Neural cell (in vitro differentiated cells): ENCODE results near the gene CDH4. TPM values are rescaled to one million over a fixed set of nuclear protein-coding genes. Genes with fewer than 3 reads are reported as not detected.

Source experiments
- H2AFZ ChIP-seq: fragments of 200-600, 300-800 bp; sonication (generic), shearing (Covaris generic); 2 replicates; pipeline ENCODE4 v1.6.0; 2014; ENCODE audit warnings: low read depth, mild to moderate bottlenecking, antibody characterized with exemption, low read length, moderate library complexity
- H3F3A ChIP-seq: fragments of 200-600 bp; shearing (Covaris generic); 2 replicates; pipeline ENCODE4 v1.6.1; 2016; ENCODE audit warnings: mild to moderate bottlenecking, moderate library complexity, mixed read lengths, antibody characterized with exemption, low read length; ENCODE audit not compliant: insufficient read depth, poor library complexity, severe bottlenecking
- H3K27ac ChIP-seq: fragments of 200-600, 300-800 bp; sonication (generic), shearing (Covaris generic); 2 replicates; pipeline ENCODE4 v1.5.1; 2014; ENCODE audit warnings: mild to moderate bottlenecking, low read length, moderate library complexity
- H3K27me3 ChIP-seq: fragments of 300-800, 200-600 bp; sonication (generic), shearing (Covaris generic); 2 replicates; pipeline ENCODE4 v1.6.0; 2014; ENCODE audit warnings: mild to moderate bottlenecking, low read depth, low read length, moderate library complexity; ENCODE audit not compliant: insufficient read depth
- H3K36me3 ChIP-seq: fragments of 300-800, 200-600 bp; sonication (generic), shearing (Covaris generic); 2 replicates; pipeline ENCODE4 v1.5.1; 2014; ENCODE audit warnings: mild to moderate bottlenecking, antibody characterized with exemption, low read length, moderate library complexity; ENCODE audit not compliant: insufficient read depth
- H3K4me2 ChIP-seq: fragments of 300-800, 200-600 bp; sonication (generic), shearing (Covaris generic); 2 replicates; pipeline ENCODE4 v1.6.0; 2014; ENCODE audit warnings: mild to moderate bottlenecking, low read length
- H3K4me3 ChIP-seq: fragments of 300-800, 200-600 bp; sonication (generic), shearing (Covaris generic); 2 replicates; pipeline ENCODE4 v1.5.1; 2014; ENCODE audit warnings: mild to moderate bottlenecking, low read length, moderate library complexity
- H3K79me2 ChIP-seq: fragments of 200-600 bp; shearing (Covaris generic); replicated peaks from 2 replicates; pipeline ENCODE4 v1.6.0; 2014; ENCODE audit warnings: mild to moderate bottlenecking, low read length, moderate library complexity; ENCODE audit not compliant: insufficient read depth
- H3K9ac ChIP-seq: fragments of 300-800, 200-600 bp; sonication (generic), shearing (Covaris generic); 2 replicates; pipeline ENCODE4 v1.6.1; 2016; ENCODE audit warnings: mild to moderate bottlenecking, low read length, mixed read lengths
- H3K9me2 ChIP-seq: fragments of 200-600 bp; shearing (Covaris generic); 2 replicates; pipeline ENCODE4 v1.6.1; 2016; ENCODE audit warnings: mild to moderate bottlenecking, low read length, mixed read lengths; ENCODE audit not compliant: insufficient read depth
- H3K9me3 ChIP-seq: fragments of 200-600, 300-800 bp; sonication (generic), shearing (Covaris generic); 2 replicates; pipeline ENCODE4 v1.6.1; 2016; ENCODE audit warnings: mild to moderate bottlenecking, mixed run types, low read length, moderate library complexity, mixed read lengths
- H4K20me1 ChIP-seq: fragments of 200-600 bp; shearing (Covaris generic); 2 replicates; pipeline ENCODE4 v1.6.1; 2016; ENCODE audit warnings: mild to moderate bottlenecking, mixed run types; ENCODE audit not compliant: insufficient read depth
- CTCF ChIP-seq: fragments of 450-650 bp; IDR thresholded peaks from 2 replicates; pipeline ENCODE4 v1.5.1; 2014; ENCODE audit warnings: antibody characterized with exemption, mild to moderate bottlenecking, moderate library complexity; ENCODE audit not compliant: poor library complexity, severe bottlenecking
- EP300 ChIP-seq: fragments of 450-650 bp; conservative IDR thresholded peaks from 2 replicates; pipeline ENCODE4 v1.6.1; 2014; ENCODE audit warnings: antibody characterized with exemption, mild to moderate bottlenecking, moderate library complexity; ENCODE audit not compliant: poor library complexity, severe bottlenecking
- EZH2 ChIP-seq: fragments of 200-600, 300-800 bp; shearing (Covaris generic), sonication (generic); IDR thresholded peaks from 2 replicates; pipeline ENCODE4 v1.6.1; 2014; ENCODE audit warnings: antibody characterized with exemption, low read length, borderline replicate concordance, mild to moderate bottlenecking; ENCODE audit not compliant: insufficient read depth, poor library complexity, severe bottlenecking
- MXI1 ChIP-seq: fragments of 450-650 bp; conservative IDR thresholded peaks from 2 replicates; pipeline ENCODE4 v1.6.1; 2014; ENCODE audit warnings: antibody characterized with exemption, mild to moderate bottlenecking; ENCODE audit not compliant: poor library complexity, severe bottlenecking
- POLR2AphosphoS5 ChIP-seq: IDR thresholded peaks from 2 replicates; pipeline ENCODE4 v1.6.1; 2012
- RAD21 ChIP-seq: fragments of 450-650 bp; conservative IDR thresholded peaks from 2 replicates; pipeline ENCODE4 v1.6.1; 2014; ENCODE audit warnings: antibody characterized with exemption, mild to moderate bottlenecking, moderate library complexity
- REST ChIP-seq: IDR thresholded peaks from 2 replicates; pipeline ENCODE4 v1.6.1; 2012; ENCODE audit warnings: borderline replicate concordance
- SMC3 ChIP-seq: fragments of 450-650 bp; conservative IDR thresholded peaks from 2 replicates; pipeline ENCODE4 v1.6.1; 2014; ENCODE audit warnings: antibody characterized with exemption, mild to moderate bottlenecking, moderate library complexity; ENCODE audit not compliant: poor library complexity
- TAF1 ChIP-seq: IDR thresholded peaks from 2 replicates; pipeline ENCODE4 v1.6.1; 2012; ENCODE audit warnings: low read depth
- polyA plus RNA-seq: library from polyadenylated mRNA; depleted of rRNA; stranded (reverse); fragments of >200 nt; gene quantifications from 2 replicates; pipeline ENCODE4 v1.2.3, GENCODE V29; 2014

CDH4 gene
- polyA plus RNA-seq, 1 donor from 2014 or later, result 24.6 TPM

- Histone ChIP-seq H3K4me3 (no peak overlapping the region), H3K36me3 (no peaks in the 10 kb centered on the region), H3K27me3 (no peaks in the 10 kb centered on the region), H2AFZ (no peak overlapping the region), H3K4me2 (no peak overlapping the region), H3K9ac (no peak overlapping the region), H3K9me2 (no peaks in the 10 kb centered on the region), H3K79me2 (no peaks in the 10 kb centered on the region), H3F3A (no peaks in the 10 kb centered on the region), H3K9me3 (no peaks in the 10 kb centered on the region), H3K27ac (no peak overlapping the region), H4K20me1 (no peaks in the 10 kb centered on the region)
- TF ChIP-seq POLR2AphosphoS5, result no peak
- no peak for TF ChIP-seq EZH2
- TF ChIP-seq EP300, result no peak
- TF ChIP-seq CTCF, result no peak
- no peak for TF ChIP-seq TAF1
These were observed 686.1 kb downstream of the CDH4 start for GRCh38 chr20:61937963-61938838.

- Histone ChIP-seq H3K27me3 (no peaks in the 10 kb centered on the region), H2AFZ (no peak overlapping the region), H3K4me2 (no peak overlapping the region), H3K79me2 (no peaks in the 10 kb centered on the region), H4K20me1 (no peaks in the 10 kb centered on the region), H3F3A (no peaks in the 10 kb centered on the region), H3K9ac (no peak overlapping the region), H3K9me3 (no peaks in the 10 kb centered on the region), H3K27ac (no peak overlapping the region), H3K4me3 (no peak overlapping the region), H3K9me2 (no peaks in the 10 kb centered on the region), H3K36me3 (no peaks in the 10 kb centered on the region)
- no peak for TF ChIP-seq MXI1
- no peak for TF ChIP-seq REST
- no peak for TF ChIP-seq EZH2
- TF ChIP-seq SMC3, result no peak
- TF ChIP-seq EP300, result no peak
- no peak for TF ChIP-seq CTCF
- no peak for TF ChIP-seq RAD21
- no peak for TF ChIP-seq TAF1
- no peak for TF ChIP-seq POLR2AphosphoS5
These were observed 687.0 kb downstream of the CDH4 start for GRCh38 chr20:61938839-61939690.
